GM19238 (cell line): ENCODE measurements around the gene STAP1.

Source experiments
- DNase-seq: peaks from one replicate; pipeline ENCODE4 v3.0.0; 2011; ENCODE audit warnings: low spot score; ENCODE audit not compliant: insufficient read length

The STAP1 gene

DNA sequence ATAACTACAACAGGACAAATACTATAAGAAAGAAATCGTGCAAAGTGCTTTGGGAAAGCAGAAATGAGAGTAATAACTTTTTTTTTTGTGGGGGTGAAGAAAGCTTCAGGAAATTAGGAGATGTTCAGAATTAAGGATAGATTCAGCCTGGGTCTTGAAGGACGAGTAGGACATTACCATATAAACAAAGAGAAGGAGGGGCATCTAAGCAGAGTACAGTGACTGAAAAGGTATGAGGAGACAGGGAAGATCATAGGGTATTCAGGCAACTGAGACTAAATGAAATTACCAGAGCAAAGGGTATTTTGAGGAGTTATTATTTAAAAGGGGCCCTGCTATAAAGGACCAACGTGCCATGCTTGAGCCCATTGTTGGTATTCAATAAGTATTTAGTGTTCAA lies 3.1 kb upstream of the STAP1 start:
- no peak for DNase-seq

GRCh38 chr4:67556436-67556835 lies 2.1 kb upstream of the STAP1 start:
- no peak for DNase-seq

DNA sequence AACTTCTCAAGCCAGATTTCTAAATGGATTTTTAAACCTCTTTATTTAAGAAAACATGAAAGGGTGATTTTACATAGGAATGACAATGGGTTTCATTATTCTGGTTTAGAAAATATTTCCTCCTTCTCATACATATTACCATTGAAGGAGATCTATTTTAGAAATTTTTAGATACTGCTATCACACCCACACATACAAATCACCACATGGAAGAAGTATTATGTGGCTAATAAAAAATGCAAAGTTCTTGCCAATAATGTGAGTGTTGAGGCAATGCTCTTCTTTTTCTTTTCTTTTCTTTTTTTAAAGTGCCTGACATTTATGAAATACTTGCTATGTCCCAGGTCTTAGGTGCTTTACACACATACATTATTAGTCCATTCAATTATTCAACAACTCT lies 6.8 kb downstream of the STAP1 start:
- DNase-seq, result no peak

GRCh38 chr4:67566335-67566734 lies 7.8 kb downstream of the STAP1 start:
- DNase-seq, result no peak

- no peak for DNase-seq
Measured at GRCh38 chr4:67568820-67569219, 10.3 kb downstream of the STAP1 start.

DNA sequence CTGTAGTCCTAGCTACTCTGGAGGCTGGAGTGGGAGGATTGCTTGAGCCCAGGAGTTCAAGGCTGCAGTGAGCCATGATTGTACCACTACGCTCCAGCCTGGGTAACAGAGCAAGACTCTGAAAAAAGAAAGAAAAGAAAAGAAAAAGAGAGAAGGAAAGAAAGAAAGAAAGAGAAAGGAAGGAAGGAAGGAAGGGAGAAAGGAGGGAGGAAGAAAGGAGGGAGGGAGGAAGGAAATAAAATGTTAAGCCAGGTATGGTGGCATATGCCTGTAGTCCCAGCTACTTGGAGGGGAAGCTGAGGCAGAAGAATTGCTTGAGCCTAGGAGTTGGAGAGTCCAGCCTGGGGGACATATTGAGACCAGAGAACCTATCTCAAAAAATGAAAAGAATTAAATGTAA lies 12.0 kb downstream of the STAP1 start:
- no peak for DNase-seq

- no peak for DNase-seq
Measured at GRCh38 chr4:67571975-67572374, 13.4 kb downstream of the STAP1 start.

GRCh38 chr4:67573193-67573592 lies 14.7 kb downstream of the STAP1 start:
- DNase-seq, result no peak

DNA sequence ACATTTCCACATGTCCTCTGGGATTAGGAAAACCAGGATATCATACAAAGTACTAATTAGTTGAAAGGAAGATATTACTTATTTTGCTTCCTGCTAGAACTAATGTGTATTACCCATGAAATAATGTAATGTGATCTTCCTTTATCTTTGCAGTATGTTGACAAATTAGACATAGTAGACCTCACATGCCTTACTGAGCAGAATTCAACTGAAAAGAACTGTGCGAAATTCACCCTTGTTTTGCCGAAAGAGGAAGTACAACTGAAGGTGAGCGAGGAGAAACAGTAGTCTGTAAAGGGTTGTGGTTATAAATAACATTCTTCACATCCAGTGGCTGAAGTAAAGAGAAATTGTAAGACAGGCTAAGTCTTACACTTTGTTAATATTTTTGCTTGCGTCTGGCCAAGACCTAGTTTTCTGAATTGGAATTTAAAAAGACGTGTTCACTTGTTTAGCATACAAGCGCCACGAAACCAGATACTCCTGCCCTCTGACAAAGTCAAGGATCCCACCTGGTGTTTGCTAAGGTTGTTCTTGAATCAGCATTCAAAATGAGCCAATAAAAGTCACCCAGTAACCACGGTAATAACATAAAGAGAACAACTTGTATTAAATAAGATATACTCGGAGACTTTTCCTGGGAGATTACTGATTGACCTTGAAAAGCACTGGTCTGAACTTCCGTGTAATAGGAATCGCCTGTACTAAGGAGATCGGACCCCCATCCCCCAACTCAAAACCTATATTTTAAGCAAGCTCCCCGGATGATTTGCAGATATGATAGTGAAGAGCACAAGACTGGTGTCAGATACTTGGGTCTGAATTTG lies 16.9 kb downstream of the STAP1 start:
- no peak for DNase-seq

DNA sequence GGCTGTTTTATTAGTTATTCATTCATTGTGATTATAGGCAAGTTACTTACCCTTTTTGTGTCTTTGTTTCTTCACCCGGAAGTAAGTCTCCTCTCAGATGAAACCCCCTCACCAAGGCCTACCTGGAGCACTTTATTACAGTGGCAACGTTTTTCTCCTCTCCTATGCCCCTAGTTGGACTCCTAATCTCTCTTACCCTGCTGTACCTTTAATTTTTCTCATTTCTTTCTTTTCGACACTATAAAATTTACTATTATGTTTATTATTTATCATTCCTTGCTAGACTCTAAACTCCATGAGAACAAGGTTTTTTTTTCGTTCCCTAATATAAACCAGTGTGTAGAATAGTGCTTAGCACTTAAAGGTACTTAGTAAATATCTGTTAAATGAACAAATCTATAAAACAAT lies 17.5 kb downstream of the STAP1 start:
- DNase-seq, result no peak

DNA sequence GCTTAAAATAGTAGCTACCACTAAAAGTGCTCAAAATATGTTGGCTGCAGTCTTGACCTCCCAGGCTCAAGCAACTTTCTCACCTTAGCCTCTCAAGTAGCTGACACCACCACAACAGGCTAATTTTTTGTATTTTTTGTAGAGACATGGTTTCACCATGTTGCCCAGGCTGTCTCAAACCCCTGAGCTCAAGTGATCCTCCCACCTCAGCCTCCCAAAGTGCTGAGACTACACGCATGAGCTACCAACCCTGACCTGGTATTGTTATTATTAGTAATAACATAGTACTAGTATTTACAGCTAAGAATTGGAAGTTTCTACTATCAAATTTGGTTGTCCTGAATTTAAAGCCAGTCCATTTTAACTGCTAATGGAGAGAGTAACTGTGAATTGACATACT lies 18.0 kb downstream of the STAP1 start:
- no peak for DNase-seq

DNA sequence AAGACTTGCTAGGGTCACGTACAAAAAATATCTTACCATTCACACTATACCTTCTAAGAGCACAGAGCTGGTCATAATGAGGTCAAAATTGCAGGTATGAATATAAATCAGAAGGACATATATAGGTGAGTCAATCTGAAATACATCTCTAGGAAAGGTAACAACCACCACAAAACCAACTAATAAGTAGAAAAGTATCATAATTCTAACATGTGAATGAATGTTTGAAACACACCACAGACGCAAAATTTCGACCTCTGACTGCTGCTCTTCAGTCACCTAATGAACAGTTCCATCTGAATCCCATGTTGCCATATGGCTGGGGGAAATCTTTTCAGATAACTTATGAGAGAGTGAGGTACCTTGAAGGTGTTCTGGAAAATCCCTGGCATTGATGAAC lies 22.1 kb downstream of the STAP1 start:
- DNase-seq, result no peak

DNA sequence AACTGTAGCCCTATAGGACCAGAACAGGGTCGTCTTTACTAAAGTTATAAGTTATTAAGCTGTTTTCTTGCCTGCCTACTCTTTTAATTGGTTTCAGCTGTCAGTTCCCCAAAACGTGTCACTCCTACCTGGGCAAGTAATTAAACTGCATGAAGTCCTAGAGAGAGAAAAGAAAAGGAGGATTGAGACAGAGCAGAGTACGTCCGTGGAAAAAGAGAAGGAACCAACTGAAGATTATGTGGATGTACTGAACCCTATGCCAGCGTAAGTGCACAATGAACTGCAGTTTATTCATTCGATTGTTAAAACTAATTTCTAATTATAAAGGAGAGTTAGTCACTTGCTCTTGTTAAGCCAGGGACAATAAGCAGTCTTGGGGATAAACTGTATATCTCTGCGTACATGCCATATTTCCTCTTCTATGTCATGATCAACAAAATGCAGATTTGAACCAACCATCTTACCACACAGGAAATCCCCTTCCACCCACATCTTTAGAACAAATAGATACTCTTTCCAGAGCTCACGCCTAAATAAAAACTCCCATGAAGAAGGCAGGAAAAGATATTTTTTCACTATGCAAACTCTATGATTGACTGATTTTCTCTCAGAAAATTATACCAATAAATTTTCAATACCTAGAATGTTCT lies 22.8 kb downstream of the STAP1 start:
- DNase-seq, result no peak

DNA sequence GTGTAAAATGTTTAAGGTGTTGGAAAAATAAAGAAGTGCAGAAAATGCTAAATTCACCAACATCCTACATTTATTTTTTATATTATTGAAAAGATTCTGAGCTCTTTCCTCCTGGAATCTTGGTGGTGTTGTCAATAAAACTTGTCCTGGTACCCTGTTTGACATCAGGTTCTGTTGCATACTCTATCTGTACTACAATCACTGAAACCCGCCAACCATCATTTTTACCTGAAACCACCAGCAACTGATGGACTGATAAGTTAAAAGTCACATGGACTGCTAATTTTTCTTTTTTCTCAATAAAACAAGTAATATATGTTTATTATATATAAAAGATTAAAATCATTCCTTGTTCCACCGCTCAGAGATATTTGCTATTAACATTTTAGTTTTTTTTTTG lies 23.4 kb downstream of the STAP1 start:
- no peak for DNase-seq

GRCh38 chr4:67584496-67584895 lies 26.0 kb downstream of the STAP1 start:
- DNase-seq, result no peak

GRCh38 chr4:67587156-67587555 lies 28.6 kb downstream of the STAP1 start:
- DNase-seq, result no peak

DNA sequence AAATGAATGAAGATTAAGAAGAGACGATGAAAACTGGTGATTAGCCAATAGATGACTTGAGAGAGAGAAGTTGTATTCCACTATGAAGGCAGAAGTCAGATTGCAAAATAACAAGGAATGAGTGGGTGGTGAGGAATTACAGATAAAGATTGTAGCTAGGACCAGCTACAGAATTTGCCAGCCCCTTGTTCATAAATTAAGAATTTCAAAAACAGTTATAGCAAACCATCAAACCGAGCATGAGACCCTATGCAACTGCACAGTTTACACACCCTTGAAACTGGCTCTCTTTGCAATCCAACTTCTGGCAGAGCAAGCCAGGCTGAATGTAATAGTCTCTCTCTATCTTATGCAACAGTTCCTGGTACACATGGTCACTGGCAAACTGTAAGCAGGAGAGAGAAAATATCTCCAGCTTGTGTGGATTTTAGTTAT lies 35.2 kb downstream of the STAP1 start:
- no peak for DNase-seq

DNA sequence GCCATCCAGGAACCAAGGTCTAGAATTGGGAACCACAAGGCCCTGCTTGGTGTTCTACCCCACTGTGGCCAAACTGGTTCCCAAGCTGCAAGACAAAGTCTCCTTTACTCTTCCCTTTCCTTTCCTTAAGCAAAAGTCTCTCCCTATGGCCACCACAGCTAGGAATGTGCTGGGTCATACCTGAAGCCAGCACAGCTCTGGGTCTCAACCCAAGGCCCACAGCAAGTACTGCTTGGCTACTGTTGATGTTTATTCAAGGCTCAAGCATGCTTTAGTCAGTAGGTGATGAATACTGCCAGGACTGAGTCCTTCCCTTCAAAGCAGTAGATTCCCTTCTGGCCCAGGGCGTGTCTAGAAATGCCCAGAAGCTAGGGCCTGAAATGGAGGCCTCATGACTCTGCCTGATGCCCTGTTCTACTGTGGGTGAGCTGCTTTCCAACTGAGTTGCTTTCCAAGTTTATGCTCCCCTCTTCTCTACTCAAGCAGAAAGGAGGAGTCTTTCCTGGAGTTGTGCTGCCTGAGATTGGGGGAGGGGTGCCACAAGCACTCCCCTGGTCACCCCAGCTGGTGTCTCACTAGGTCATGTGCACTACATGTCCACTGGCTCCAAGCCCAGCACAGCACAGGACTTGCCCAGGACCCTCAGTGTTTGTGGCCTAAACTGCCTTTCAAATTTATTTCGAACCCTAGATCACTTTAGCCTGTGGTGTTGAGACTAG lies 44.9 kb downstream of the STAP1 start:
- no peak for DNase-seq

DNA sequence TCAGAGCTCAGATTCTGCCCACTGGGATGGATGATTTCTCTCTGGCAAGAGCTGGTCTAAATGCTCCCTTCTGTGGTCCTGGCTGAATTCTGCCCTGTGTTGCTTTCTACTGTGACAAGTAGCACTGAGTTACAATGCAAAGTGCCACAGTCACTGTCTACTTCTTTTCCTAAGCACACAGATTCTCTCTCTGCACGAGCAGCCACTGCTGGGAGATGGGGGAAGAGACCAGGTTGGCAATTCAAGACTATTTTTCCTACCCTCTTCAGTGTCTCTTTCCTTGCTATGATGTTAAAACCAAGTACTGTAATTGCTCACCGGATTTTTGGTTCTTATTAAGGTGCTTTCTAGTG lies 45.5 kb downstream of the STAP1 start:
- DNase-seq, result no peak

- no peak for DNase-seq
Measured at GRCh38 chr4:67604749-67605148, 46.2 kb downstream of the STAP1 start.

GRCh38 chr4:67608027-67608426 lies 49.5 kb downstream of the STAP1 start:
- no peak for DNase-seq

- DNase-seq, result no peak
Measured at GRCh38 chr4:67614186-67614585, 55.7 kb downstream of the STAP1 start.

GRCh38 chr4:67615119-67615518 lies 56.6 kb downstream of the STAP1 start:
- DNase-seq, result no peak
